K562 (cell line): ENCODE results near the gene CFAP97D1. TPM values are rescaled to one million over a fixed set of nuclear protein-coding genes. Genes with fewer than 3 reads are reported as not detected.

Experiments
- ATAC-seq: fragments of 200-7000 bp; cut with Tn5 transposase; 3 replicates; pipeline ENCODE4 v1.9.1; 2020; ENCODE audit warnings: moderate library complexity
- BruUV-seq: library from RNA; stranded (reverse); fragments of 400-500 nt; replicated peaks from 2 replicates; lab custom pipeline; 2021; lab: Mats Ljungman, UMichigan
- CTCF ChIA-PET: fragments of 300-600 bp; formaldehyde crosslinking; extraction: SDS; loops from one replicate; lab custom pipeline; 2021; ENCODE audit warnings: low intra/inter-chr PET ratio; lab: Yijun Ruan, JAX
- POLR2A ChIA-PET: fragments of 300-600, 350-650 bp; sonication (Branson Sonifier 250); formaldehyde crosslinking; extraction: SDS; loops from one replicate; lab custom pipeline; 2021; ENCODE audit warnings: antibody characterized with exemption, inconsistent platforms; lab: Yijun Ruan, JAX
- DNase-seq, 4 experiments: peaks; one replicate each; pipeline versions ENCODE4 v3.0.0 to v3.0.0-alpha.2; 2011 to 2018; ENCODE audit warnings: low spot score in 3 of 4, mixed read lengths in 3 of 4; ENCODE audit errors: extremely low read depth in 1 of 4
- FAIRE-seq: peaks from 2 replicates; lab custom pipeline; 2011; peaks lifted over from hg19 to GRCh38; lab: Jason Lieb, UNC
- H2AFZ ChIP-seq: 2 replicates; pipeline ENCODE4 v1.6.0; 2011; ENCODE audit warnings: low read depth, low read length, control low read depth, inconsistent platforms
- H3K27ac ChIP-seq: fragments of 200-600 bp; 3 replicates; pipeline ENCODE4 v1.8.0; 2011; ENCODE audit warnings: low read depth, mild to moderate bottlenecking, control low read depth, inconsistent platforms, low read length, moderate library complexity, mixed read lengths; ENCODE audit errors: extremely low read depth
- H3K27me3 ChIP-seq, 2 experiments: fragments of 300-600 bp in 1 of 2; 2 replicates in 1 of 2; 3 replicates in 1 of 2; pipeline versions ENCODE4 v1.6.0 to v1.8.0; 2011; ENCODE audit warnings: inconsistent platforms in 2 of 2, low read length in 2 of 2, mild to moderate bottlenecking in 1 of 2, mixed read lengths in 1 of 2, moderate library complexity in 1 of 2; ENCODE audit not compliant: control insufficient read depth in 2 of 2, insufficient read depth in 2 of 2
- H3K36me3 ChIP-seq: fragments of 300-600 bp; 3 replicates; pipeline ENCODE4 v1.8.0; 2011; ENCODE audit warnings: mild to moderate bottlenecking, low read length, inconsistent platforms; ENCODE audit not compliant: control insufficient read depth, insufficient read depth
- H3K4me1 ChIP-seq, 2 experiments: fragments of 200-600 bp in 1 of 2; replicated peaks in 1 of 2; 2 replicates in 1 of 2; 3 replicates in 1 of 2; pipeline versions ENCODE4 v1.5.1 to v1.8.0; 2011; ENCODE audit warnings: inconsistent platforms in 2 of 2, low read length in 2 of 2, mild to moderate bottlenecking in 1 of 2, mixed read lengths in 1 of 2, moderate library complexity in 1 of 2; ENCODE audit not compliant: control insufficient read depth in 2 of 2, insufficient read depth in 2 of 2
- H3K4me2 ChIP-seq: 2 replicates; pipeline ENCODE4 v1.6.1; 2011; ENCODE audit warnings: low read length, control low read depth, inconsistent platforms, mixed read lengths; ENCODE audit not compliant: insufficient read depth
- H3K4me3 ChIP-seq: fragments of 200-600 bp; sonication (generic), shearing (Covaris generic); 2 replicates; pipeline ENCODE4 v1.5.1; 2016; ENCODE audit warnings: control low read depth, inconsistent platforms
- H3K79me2 ChIP-seq: fragments of 200-600 bp; 3 replicates; pipeline ENCODE4 v1.8.0; 2011; ENCODE audit warnings: low read length, inconsistent platforms; ENCODE audit not compliant: control insufficient read depth, insufficient read depth
- H3K9ac ChIP-seq, 2 experiments: 2 replicates each; pipeline versions ENCODE4 v1.6.0 to v1.6.1; 2011; ENCODE audit warnings: low read depth in 2 of 2, low read length in 2 of 2, control low read depth in 1 of 2, inconsistent platforms in 1 of 2, mild to moderate bottlenecking in 1 of 2, mixed read lengths in 1 of 2; ENCODE audit not compliant: insufficient read depth in 1 of 2
- H3K9me1 ChIP-seq: one replicate; pipeline ENCODE4 v1.6.0; 2011; ENCODE audit warnings: inconsistent platforms, mild to moderate bottlenecking, low read length, moderate library complexity; ENCODE audit not compliant: control insufficient read depth, insufficient read depth
- H3K9me3 ChIP-seq: replicated peaks from 2 replicates; pipeline ENCODE4 v1.5.1; 2011; ENCODE audit warnings: low read depth, low read length, inconsistent platforms; ENCODE audit not compliant: control insufficient read depth, insufficient read depth
- H4K20me1 ChIP-seq: replicated peaks from 2 replicates; pipeline ENCODE4 v1.6.1; 2011; ENCODE audit warnings: low read length, inconsistent platforms, mixed read lengths; ENCODE audit not compliant: control insufficient read depth, insufficient read depth
- EGR1 ChIP-seq: fragments of 450-650 bp; conservative IDR thresholded peaks from 2 replicates; pipeline ENCODE4 v1.6.1; 2017; ENCODE audit warnings: mild to moderate bottlenecking
- ZC3H11A ChIP-seq: IDR thresholded peaks from 2 replicates; pipeline ENCODE4 v1.6.1; 2012; ENCODE audit warnings: low read depth, low read length, improper control_type of control experiment
- WGBS: fragments of 100-300 bp; shearing (Covaris generic); methylation state at CpG from one replicate; pipeline ENCODE4 v1.1.6; 2016; ENCODE audit warnings: low coverage, mixed read lengths; ENCODE audit not compliant: insufficient coverage; ENCODE audit errors: missing lambda C conversion rate; 5-methylcytosine and 5-hydroxymethylcytosine counted together
- in situ Hi-C: fragments of 300-500 bp; cut with MboI; formaldehyde crosslinking; loops from 4 replicates; pipeline ENCODE4 v1.15.0; 2018; ENCODE audit warnings: inconsistent platforms, mixed read lengths
- intact Hi-C: fragments of 100-400 bp; cut with micrococcal nuclease; formaldehyde crosslinking; loops from 2 replicates; pipeline ENCODE4 v1.14.2; 2022
- polyA plus RNA-seq, 8 experiments: library from polyadenylated mRNA; depleted of rRNA in 4 of 8; stranded (reverse) in 5 of 8; unstranded in 3 of 8; fragments of >200 nt; fragmentation: Nextera tagmentation in 2 of 8; fragmentation: Illumina TruSeq in 1 of 8; extraction: Ambion mirVana in 2 of 8; extraction: Trizol in 1 of 8; gene quantifications; 2 replicates each; pipeline versions ENCODE4 v1.2.1 to v1.2.3, GENCODE V29; 2011 to 2014; ENCODE audit warnings: inconsistent platforms in 1 of 8, missing spikeins in 1 of 8
- total RNA-seq, 7 experiments: library from RNA; depleted of rRNA in 6 of 7; stranded (reverse); fragments of >200 nt in 6 of 7; fragmentation: Illumina TruSeq in 2 of 7; extraction: Trizol in 2 of 7; gene quantifications; 2 replicates each; pipeline versions ENCODE4 v1.2.1 to v1.2.3, GENCODE V29; 2011 to 2021; ENCODE audit warnings: low replicate concordance in 1 of 7
- TF ChIP-seq, protein P1 (sequence below): fragments of 250-450 bp; sonication (Bioruptor Pico); IDR thresholded peaks from 2 replicates; pipeline ENCODE4 v1.5.1; 2021; ENCODE audit warnings: mild to moderate bottlenecking
- TF ChIP-seq, protein P2 (sequence below): sonication (generic); formaldehyde crosslinking; IDR thresholded peaks from 2 replicates; pipeline ENCODE4 v1.8.1; 2023; ENCODE audit warnings: mild to moderate bottlenecking, missing genetic modification reagents, moderate library complexity

CFAP97D1 gene
- total and polyA plus RNA-seq, 9 of the 15 experiments (the other 6 are each of a cell fraction or from before 2014, with no cell fraction given): not detected

DNA sequence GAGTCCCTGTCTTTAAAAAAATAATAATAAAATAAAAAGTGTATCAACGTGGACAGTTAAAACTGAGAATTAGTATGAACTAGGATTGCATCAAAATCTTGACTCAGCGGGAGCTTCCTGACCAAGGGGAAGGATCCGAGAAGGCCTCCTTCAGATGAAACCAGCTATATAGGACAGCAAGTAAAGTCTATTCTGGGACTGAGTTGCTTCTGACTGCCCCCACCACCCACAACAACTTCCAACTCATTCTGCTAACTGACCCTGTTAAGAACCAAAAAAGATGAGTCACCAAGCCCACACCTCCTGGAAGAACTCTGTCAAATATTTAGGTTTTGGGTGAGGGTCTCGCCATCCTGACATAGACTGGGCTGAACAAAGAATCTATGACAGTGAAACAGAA, 27.8 kb downstream of the CFAP97D1 start:
- WGBS: 41% methylated on average over 4 of the region's 4 CpGs
- TF ChIP-seq, protein P1, sequence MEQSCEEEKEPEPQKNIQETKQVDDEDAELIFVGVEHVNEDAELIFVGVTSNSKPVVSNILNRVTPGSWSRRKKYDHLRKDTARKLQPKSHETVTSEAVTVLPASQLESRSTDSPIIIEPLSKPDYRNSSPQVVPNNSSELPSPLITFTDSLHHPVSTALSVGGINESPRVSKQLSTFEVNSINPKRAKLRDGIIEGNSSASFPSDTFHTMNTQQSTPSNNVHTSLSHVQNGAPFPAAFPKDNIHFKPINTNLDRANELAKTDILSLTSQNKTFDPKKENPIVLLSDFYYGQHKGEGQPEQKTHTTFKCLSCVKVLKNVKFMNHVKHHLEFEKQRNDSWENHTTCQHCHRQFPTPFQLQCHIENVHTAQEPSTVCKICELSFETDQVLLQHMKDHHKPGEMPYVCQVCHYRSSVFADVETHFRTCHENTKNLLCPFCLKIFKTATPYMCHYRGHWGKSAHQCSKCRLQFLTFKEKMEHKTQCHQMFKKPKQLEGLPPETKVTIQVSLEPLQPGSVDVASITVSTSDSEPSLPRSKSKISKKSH (CRISPR knock-in tag): no peak
- TF ChIP-seq, protein P2, sequence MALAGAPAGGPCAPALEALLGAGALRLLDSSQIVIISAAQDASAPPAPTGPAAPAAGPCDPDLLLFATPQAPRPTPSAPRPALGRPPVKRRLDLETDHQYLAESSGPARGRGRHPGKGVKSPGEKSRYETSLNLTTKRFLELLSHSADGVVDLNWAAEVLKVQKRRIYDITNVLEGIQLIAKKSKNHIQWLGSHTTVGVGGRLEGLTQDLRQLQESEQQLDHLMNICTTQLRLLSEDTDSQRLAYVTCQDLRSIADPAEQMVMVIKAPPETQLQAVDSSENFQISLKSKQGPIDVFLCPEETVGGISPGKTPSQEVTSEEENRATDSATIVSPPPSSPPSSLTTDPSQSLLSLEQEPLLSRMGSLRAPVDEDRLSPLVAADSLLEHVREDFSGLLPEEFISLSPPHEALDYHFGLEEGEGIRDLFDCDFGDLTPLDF (CRISPR knock-in tag): no peak
- TF ChIP-seq ZC3H11A (no peak), EGR1 (0 out of 2 replicates have a peak, but pooled peaks have one; percentile 30)
- intact Hi-C loops: no loop called here
- Histone ChIP-seq H3K27me3 (peaks cover 0 to 1% of the 10 kb centered on the region in 2 experiments; a peak in 1 of 5 replicates), H3K36me3 (peaks cover 5% of the 10 kb centered on the region; the same call in 1 of the 3 replicates), H2AFZ (no peak overlapping the region), H3K9ac (no peak overlapping the region), H3K4me3 (no peak overlapping the region), H3K4me2 (no peak overlapping the region), H4K20me1 (no peaks in the 10 kb centered on the region), H3K9me1 (no peaks in the 10 kb centered on the region), H3K9me3 (no peaks in the 10 kb centered on the region), H3K27ac (no peak overlapping the region), H3K79me2 (no peaks in the 10 kb centered on the region), H3K4me1 (no peaks in the 10 kb centered on the region)
- CTCF ChIA-PET: no interaction called here
- BruUV-seq: no TSS peak
- POLR2A ChIA-PET: interaction anchor here (0.7 kb wide), 1 partner anchor 270 kb away, joined by 3 read pairs; no protein-coding TSS in a partner anchor
- ATAC-seq: no peak
- no peak for DNase-seq
- in situ Hi-C loops: no loop called here
- FAIRE-seq: no peak
